Fibroblast of mammary gland (primary cell): ENCODE data around the gene RAB27B.

ENCODE experiments used
- DNase-seq: peaks from one replicate; pipeline ENCODE4 v3.0.0-alpha.2; 2010; ENCODE audit warnings: low read depth
- H3K4me3 ChIP-seq: 2 replicates; pipeline ENCODE4 v1.5.1; 2011; ENCODE audit warnings: low read depth, mild to moderate bottlenecking, low read length, moderate library complexity; ENCODE audit not compliant: control insufficient read depth
- CTCF ChIP-seq: conservative IDR thresholded peaks from 2 replicates; pipeline ENCODE4 v1.5.1; 2011; ENCODE audit warnings: low read depth, low read length, inconsistent platforms; ENCODE audit not compliant: control insufficient read depth, insufficient read depth

RAB27B gene

GRCh38 chr18:54859667-54860421 lies 31.6 kb downstream of the RAB27B start:
- no peak overlapping the region for H3K4me3 ChIP-seq
- no peak for TF ChIP-seq CTCF
- DNase-seq: no peak

GRCh38 chr18:54860941-54861340 lies 32.7 kb downstream of the RAB27B start:
- no peak for DNase-seq
- no peak overlapping the region for H3K4me3 ChIP-seq
- TF ChIP-seq CTCF: no peak

- no peak overlapping the region for H3K4me3 ChIP-seq
- DNase-seq: no peak
- TF ChIP-seq CTCF: no peak
Measured at GRCh38 chr18:54867131-54867530, 38.9 kb downstream of the RAB27B start.

GRCh38 chr18:54871231-54871630 lies 43.0 kb downstream of the RAB27B start:
- no peak for DNase-seq
- no peak overlapping the region for H3K4me3 ChIP-seq
- TF ChIP-seq CTCF: no peak

- DNase-seq: no peak
- H3K4me3 ChIP-seq: no peak overlapping the region
- no peak for TF ChIP-seq CTCF
Measured at GRCh38 chr18:54872681-54873080, 44.4 kb downstream of the RAB27B start.

GRCh38 chr18:54873884-54874255 lies 45.6 kb downstream of the RAB27B start:
- no peak for DNase-seq
- no peak overlapping the region for H3K4me3 ChIP-seq
- no peak for TF ChIP-seq CTCF
